ENCODE measurements around the gene ZBTB16.

DNA sequence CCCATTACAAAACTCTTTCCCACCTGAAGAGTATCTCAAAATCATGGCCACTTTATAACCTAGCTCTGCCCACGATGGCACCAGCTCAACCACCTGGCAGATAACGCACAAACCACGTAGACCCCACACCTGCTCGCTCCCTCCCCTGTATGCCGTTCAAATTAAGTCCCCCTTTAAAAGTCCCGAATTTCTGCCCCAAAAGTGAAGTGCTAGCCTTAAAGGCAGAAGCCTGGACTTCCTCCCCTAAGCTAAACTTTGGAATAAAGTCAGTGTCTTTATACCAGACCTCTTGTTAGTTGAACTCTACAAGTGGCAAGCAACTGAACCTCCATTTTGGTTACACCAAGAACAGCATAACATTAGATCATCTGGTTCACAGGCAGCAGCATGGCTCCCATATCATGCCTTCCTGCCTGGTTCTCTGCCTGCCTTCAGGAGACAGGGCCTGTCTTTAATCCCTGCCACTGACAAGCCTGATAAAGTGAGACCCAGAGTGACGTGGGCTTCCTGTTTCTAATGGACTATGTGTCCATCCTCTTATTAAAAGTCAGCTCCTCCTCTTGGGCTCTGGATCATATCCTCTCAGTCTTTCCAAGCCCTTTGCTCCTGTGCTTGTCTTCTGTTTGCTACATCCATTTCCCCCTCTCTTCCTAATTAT is 204.1 kb downstream of the ZBTB16 start:
- TF ChIP-seq, protein P1, sequence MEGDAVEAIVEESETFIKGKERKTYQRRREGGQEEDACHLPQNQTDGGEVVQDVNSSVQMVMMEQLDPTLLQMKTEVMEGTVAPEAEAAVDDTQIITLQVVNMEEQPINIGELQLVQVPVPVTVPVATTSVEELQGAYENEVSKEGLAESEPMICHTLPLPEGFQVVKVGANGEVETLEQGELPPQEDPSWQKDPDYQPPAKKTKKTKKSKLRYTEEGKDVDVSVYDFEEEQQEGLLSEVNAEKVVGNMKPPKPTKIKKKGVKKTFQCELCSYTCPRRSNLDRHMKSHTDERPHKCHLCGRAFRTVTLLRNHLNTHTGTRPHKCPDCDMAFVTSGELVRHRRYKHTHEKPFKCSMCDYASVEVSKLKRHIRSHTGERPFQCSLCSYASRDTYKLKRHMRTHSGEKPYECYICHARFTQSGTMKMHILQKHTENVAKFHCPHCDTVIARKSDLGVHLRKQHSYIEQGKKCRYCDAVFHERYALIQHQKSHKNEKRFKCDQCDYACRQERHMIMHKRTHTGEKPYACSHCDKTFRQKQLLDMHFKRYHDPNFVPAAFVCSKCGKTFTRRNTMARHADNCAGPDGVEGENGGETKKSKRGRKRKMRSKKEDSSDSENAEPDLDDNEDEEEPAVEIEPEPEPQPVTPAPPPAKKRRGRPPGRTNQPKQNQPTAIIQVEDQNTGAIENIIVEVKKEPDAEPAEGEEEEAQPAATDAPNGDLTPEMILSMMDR (IDR thresholded peaks at IDR 0.05; ENCODE audit: low read length), result no peak
- no peak for TF ChIP-seq EZH2phosphoT487 (IDR thresholded peaks at IDR 0.05; ENCODE audit: low read length)

Measured in MM.1S (cell line).